ENCODE results near the gene NXF3.
"Not testable (repeated sequence)": the region's sequence is repeated elsewhere in the genome, so short reads cannot be mapped to it uniquely, and the experiment has no call there.

NXF3 gene

GRCh38 chrX:103033371-103033770, 59.6 kb downstream of the NXF3 start:
- not testable (repeated sequence) for DNase-seq
